Stimulated activated naive B cell treated with anti-CD40 and anti-IgM and Interleukin-4, amounts not matched to agents 10 μg/mL and 1 μg/mL and 100 μg/mL, for 72 hours (primary cell): ENCODE measurements around the gene SNAI1.
"Not testable (repeated sequence)": the region's sequence is repeated elsewhere in the genome, so short reads cannot be mapped to it uniquely, and the experiment has no call there.

Source experiments
- ATAC-seq, 2 donors: fragments of 150-1000 bp; cut with Tn5 transposase; replicated peaks; 2 replicates each; pipeline ENCODE4 v1.10.0; 2021; ENCODE audit warnings: moderate library complexity in 1 of 2
- DNase-seq: peaks from one replicate; pipeline ENCODE4 v3.0.0; 2021
- H3K27ac Mint-ChIP-seq: one replicate; pipeline ENCODE4 v1.8.0; 2022; ENCODE audit warnings: mild to moderate bottlenecking, mixed read lengths
- H3K27me3 Mint-ChIP-seq, 2 donors: one replicate each; pipeline ENCODE4 v1.8.0; 2022; ENCODE audit warnings: mixed read lengths in 2 of 2
- H3K36me3 Mint-ChIP-seq, 2 donors: one replicate each; pipeline ENCODE4 v1.8.0; 2022; ENCODE audit warnings: mixed read lengths in 2 of 2, mild to moderate bottlenecking in 1 of 2
- H3K4me1 Mint-ChIP-seq, 2 donors: one replicate each; pipeline ENCODE4 v1.8.0; 2022; ENCODE audit warnings: mixed read lengths in 2 of 2, mild to moderate bottlenecking in 1 of 2
- H3K4me3 Mint-ChIP-seq, 2 donors: one replicate each; pipeline ENCODE4 v1.8.0; 2022; ENCODE audit warnings: mild to moderate bottlenecking in 2 of 2, mixed read lengths in 2 of 2, moderate library complexity in 1 of 2
- H3K9me3 Mint-ChIP-seq, 2 donors: one replicate each; pipeline ENCODE4 v1.8.0; 2022; ENCODE audit warnings: mixed read lengths in 2 of 2, mild to moderate bottlenecking in 1 of 2

SNAI1 gene

GRCh38 chr20:49977740-49978139 lies 5.0 kb upstream of the SNAI1 start:
- not testable (repeated sequence) for ATAC-seq, DNase-seq, H3K9me3 Mint-ChIP-seq, H3K4me3 Mint-ChIP-seq, H3K27ac Mint-ChIP-seq, H3K36me3 Mint-ChIP-seq
- Mint-ChIP-seq H3K27me3 (peaks cover 12 to 17% of the 10 kb centered on the region in 2 donors), H3K4me1 (peaks cover 16 to 29% of the 10 kb centered on the region in 2 donors)

GRCh38 chr20:49978685-49979029 lies 4.1 kb upstream of the SNAI1 start:
- Mint-ChIP-seq H3K4me3 (peak overlapping the region in 1 of 2 donors; percentile 75), H3K36me3 (peaks cover 3% of the 10 kb centered on the region in 2 donors), H3K27me3 (peaks cover 12 to 17% of the 10 kb centered on the region in 2 donors), H3K9me3 (no peaks in the 10 kb centered on the region), H3K27ac (no peak overlapping the region), H3K4me1 (peaks cover 22 to 38% of the 10 kb centered on the region in 2 donors)
- ATAC-seq (no peak), DNase-seq (no peak)

- peak; percentile 52 for DNase-seq
Observed at GRCh38 chr20:49979030-49979832, 3.5 kb upstream of the SNAI1 start.

GRCh38 chr20:49980140-49981008 lies 2.4 kb upstream of the SNAI1 start:
- ATAC-seq (no peak), DNase-seq (no peak)
- Mint-ChIP-seq H3K27me3 (peaks cover 16 to 21% of the 10 kb centered on the region in 2 donors), H3K27ac (no peak overlapping the region), H3K4me3 (no peak overlapping the region), H3K9me3 (no peaks in the 10 kb centered on the region), H3K36me3 (peaks cover 3% of the 10 kb centered on the region in 2 donors), H3K4me1 (peaks cover 24 to 40% of the 10 kb centered on the region in 2 donors)

More at GRCh38 chr20:49979030-49979832, 3.5 kb upstream of the SNAI1 start:
- Mint-ChIP-seq H3K4me1 (peaks cover 24 to 40% of the 10 kb centered on the region in 2 donors), H3K27ac (no peak overlapping the region), H3K27me3 (peaks cover 16 to 21% of the 10 kb centered on the region in 2 donors), H3K36me3 (peaks cover 3% of the 10 kb centered on the region in 2 donors), H3K4me3 (peak overlapping the region; percentile 25 to 75), H3K9me3 (no peaks in the 10 kb centered on the region)
- peak; percentile 64 to 68 for ATAC-seq

- no peak for DNase-seq
- H3K9me3 Mint-ChIP-seq, result no peaks in the 10 kb centered on the region
- peak overlapping the region in 1 of 2 donors; percentile 76 for H3K4me3 Mint-ChIP-seq
- peaks cover 3% of the 10 kb centered on the region in 2 donors for H3K36me3 Mint-ChIP-seq
- peaks cover 24 to 40% of the 10 kb centered on the region in 2 donors for H3K4me1 Mint-ChIP-seq
- peak overlapping the region; percentile 69 for H3K27ac Mint-ChIP-seq
- ATAC-seq, result no peak
- H3K27me3 Mint-ChIP-seq, result peaks cover 16 to 21% of the 10 kb centered on the region in 2 donors
Observed at GRCh38 chr20:49981218-49982071, 1.3 kb upstream of the SNAI1 start.

- Mint-ChIP-seq H3K27me3 (peaks cover 12 to 21% of the 10 kb centered on the region in 2 donors), H3K4me1 (peaks cover 24 to 40% of the 10 kb centered on the region in 2 donors), H3K4me3 (peak overlapping the region; percentile 76 to 79), H3K27ac (peak overlapping the region; percentile 92), H3K36me3 (peaks cover 3% of the 10 kb centered on the region in 2 donors), H3K9me3 (no peaks in the 10 kb centered on the region)
- DNase-seq, result no peak
- no peak for ATAC-seq
Observed at GRCh38 chr20:49982072-49982345, 771 bp upstream of the SNAI1 start.

GRCh38 chr20:49983123-49983847 lies 505 bp downstream of the SNAI1 start:
- H3K27ac Mint-ChIP-seq, result peak overlapping the region; percentile 88
- peaks cover 24 to 40% of the 10 kb centered on the region in 2 donors for H3K4me1 Mint-ChIP-seq
- peaks cover 12 to 17% of the 10 kb centered on the region in 2 donors for H3K27me3 Mint-ChIP-seq
- no peak for ATAC-seq
- no peak for DNase-seq
- peak overlapping the region; percentile 70 to 72 for H3K4me3 Mint-ChIP-seq
- H3K36me3 Mint-ChIP-seq, result peaks cover 3% of the 10 kb centered on the region in 2 donors
- H3K9me3 Mint-ChIP-seq, result no peaks in the 10 kb centered on the region

- no peak for ATAC-seq
- peak overlapping the region in 1 of 2 donors; percentile 66 for H3K4me3 Mint-ChIP-seq
- peaks cover 3% of the 10 kb centered on the region in 2 donors for H3K36me3 Mint-ChIP-seq
- peak overlapping the region; percentile 88 for H3K27ac Mint-ChIP-seq
- no peak for DNase-seq
- H3K9me3 Mint-ChIP-seq, result no peaks in the 10 kb centered on the region
- H3K27me3 Mint-ChIP-seq, result peaks cover 12 to 17% of the 10 kb centered on the region in 2 donors
- peaks cover 24 to 40% of the 10 kb centered on the region in 2 donors for H3K4me1 Mint-ChIP-seq
Observed at GRCh38 chr20:49983848-49984408, 1.1 kb downstream of the SNAI1 start.

GRCh38 chr20:49984426-49985153 lies 1.8 kb downstream of the SNAI1 start:
- ATAC-seq (no peak), DNase-seq (no peak)
- peaks cover 21 to 35% of the 10 kb centered on the region in 2 donors for H3K4me1 Mint-ChIP-seq
- peak overlapping the region; percentile 88 for H3K27ac Mint-ChIP-seq
- H3K36me3 Mint-ChIP-seq, result peaks cover 3% of the 10 kb centered on the region in 2 donors
- no peak overlapping the region for H3K4me3 Mint-ChIP-seq
- no peaks in the 10 kb centered on the region for H3K9me3 Mint-ChIP-seq
- peaks cover 13 to 17% of the 10 kb centered on the region in 2 donors for H3K27me3 Mint-ChIP-seq

- ATAC-seq (no peak), DNase-seq (no peak)
- Mint-ChIP-seq H3K27ac (no peak overlapping the region), H3K27me3 (peaks cover 18 to 22% of the 10 kb centered on the region in 2 donors), H3K9me3 (no peaks in the 10 kb centered on the region), H3K36me3 (peaks cover 3% of the 10 kb centered on the region in 2 donors), H3K4me1 (peaks cover 21 to 33% of the 10 kb centered on the region in 2 donors), H3K4me3 (no peak overlapping the region)
Observed at GRCh38 chr20:49985157-49985556, 2.4 kb downstream of the SNAI1 start.

- no peak for DNase-seq
- Mint-ChIP-seq H3K36me3 (peaks cover 3% of the 10 kb centered on the region in 2 donors), H3K27me3 (peaks cover 20 to 26% of the 10 kb centered on the region in 2 donors), H3K27ac (no peak overlapping the region), H3K4me3 (no peak overlapping the region), H3K4me1 (peaks cover 18 to 29% of the 10 kb centered on the region in 2 donors), H3K9me3 (no peaks in the 10 kb centered on the region)
- no peak for ATAC-seq
Observed at GRCh38 chr20:49985617-49986016, 2.8 kb downstream of the SNAI1 start.

- peaks cover 20 to 22% of the 10 kb centered on the region in 2 donors for H3K27me3 Mint-ChIP-seq
- DNase-seq (no peak), ATAC-seq (no peak)
- H3K9me3 Mint-ChIP-seq, result no peaks in the 10 kb centered on the region
- H3K4me1 Mint-ChIP-seq, result peaks cover 16 to 25% of the 10 kb centered on the region in 2 donors
- H3K27ac Mint-ChIP-seq, result no peak overlapping the region
- no peak overlapping the region for H3K4me3 Mint-ChIP-seq
- H3K36me3 Mint-ChIP-seq, result peaks cover 1 to 3% of the 10 kb centered on the region in 2 donors
Observed at GRCh38 chr20:49986049-49986448, 3.3 kb downstream of the SNAI1 start.
